ENCODE data around the gene GRAMD1A.

Gene GRAMD1A

DNA sequence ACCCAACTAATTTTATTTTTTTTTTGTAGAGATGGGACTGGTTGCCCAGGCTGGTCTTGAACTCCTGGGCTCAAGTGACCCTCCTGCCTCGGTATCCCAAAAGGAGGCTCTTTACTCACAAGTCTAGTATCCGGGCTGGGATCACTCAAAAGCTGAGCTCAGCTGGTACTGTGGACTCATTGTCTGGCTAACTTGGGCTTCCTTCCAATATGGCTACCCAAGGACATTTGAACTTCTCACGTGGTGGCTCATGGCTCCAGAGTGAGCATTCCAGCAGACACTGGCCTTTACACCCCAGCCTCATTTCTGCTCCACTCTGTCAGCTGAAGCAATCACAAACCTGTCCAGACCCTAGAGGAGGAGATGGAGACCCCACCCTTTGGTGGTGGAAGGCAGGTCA lies 70.3 kb downstream of the GRAMD1A start:
- no peak overlapping the region for H3K4me3 ChIP-seq (ENCODE audit: low read depth, low read length)

DNA sequence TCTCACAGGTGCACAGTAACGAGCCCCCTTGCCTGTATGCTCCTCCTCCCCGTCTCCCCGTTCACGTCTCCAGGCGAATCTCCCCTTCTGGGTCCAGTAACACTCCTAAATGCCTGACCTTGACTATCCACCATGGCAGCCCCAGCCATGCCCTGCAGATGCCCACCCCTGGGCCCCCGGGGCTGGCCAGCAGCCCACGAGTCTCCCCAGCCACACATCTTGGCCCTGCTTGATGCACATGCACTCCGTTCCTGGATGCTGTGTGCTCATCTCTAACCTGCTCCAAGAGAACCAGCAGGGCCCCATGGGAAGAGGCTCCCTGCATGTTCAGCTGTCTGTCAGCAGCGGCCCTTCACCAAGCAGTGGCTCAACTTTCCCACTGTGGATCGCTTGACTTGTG lies 73.4 kb downstream of the GRAMD1A start:
- H3K4me3 ChIP-seq (ENCODE audit: low read depth, low read length) = no peak overlapping the region

DNA sequence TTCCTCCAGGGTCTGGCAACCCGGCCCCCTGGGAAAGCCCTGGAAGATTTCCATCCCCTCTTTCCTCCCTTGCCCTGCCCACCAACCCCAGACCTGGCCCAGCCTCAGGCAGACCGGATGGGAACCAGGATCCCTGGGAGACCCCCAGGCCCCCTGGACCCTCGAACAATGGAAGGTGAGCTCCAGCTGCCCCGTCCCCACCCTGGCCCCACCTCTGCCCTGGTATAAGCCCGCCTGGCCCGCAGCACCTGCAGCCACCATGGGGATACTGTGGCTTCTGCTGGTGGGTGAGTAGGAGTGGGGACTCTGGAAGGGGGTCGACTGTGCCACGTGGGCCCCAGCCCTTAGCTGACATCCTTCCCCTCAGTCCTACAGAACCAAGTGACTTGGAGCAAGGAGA lies 73.8 kb downstream of the GRAMD1A start:
- no peak overlapping the region for H3K4me3 ChIP-seq (ENCODE audit: low read depth, low read length)

DNA sequence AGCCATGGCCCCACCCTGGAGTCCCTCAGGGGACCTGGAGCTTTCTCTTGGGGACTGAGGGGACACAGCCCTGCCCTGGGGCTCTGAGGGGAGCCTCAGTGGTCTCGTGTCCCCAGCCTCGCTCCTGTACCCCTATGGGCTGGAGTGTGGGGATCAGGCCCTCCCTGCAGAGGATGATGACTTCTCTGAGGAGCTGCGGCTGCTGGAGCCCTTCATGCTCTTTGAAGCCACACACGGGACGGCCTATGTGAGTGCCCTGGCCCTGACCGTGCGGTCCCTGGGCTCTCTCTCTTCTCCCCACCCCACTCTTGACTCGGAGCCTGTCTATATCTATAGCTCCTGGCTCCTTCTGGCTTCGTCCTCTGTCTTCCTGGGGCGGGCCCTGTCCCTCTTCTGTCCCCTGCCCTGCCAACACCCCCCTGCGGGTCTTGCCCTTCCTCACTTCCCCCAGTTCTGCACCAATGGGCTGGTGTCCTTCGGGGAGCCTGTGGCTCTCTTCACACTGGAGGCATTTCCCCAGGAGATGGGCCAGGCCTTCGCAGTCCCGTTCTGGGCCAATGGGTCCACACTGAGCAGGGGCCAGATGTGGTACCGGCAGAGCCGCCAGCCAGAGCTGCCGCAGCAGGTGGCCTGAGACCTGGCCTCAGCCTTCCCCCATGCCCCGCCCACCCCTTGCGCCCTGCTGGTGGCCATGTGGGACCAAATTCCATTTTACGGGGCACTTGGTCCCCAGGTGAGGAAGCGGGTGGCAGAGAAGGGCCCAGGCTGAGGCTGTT lies 74.5 kb downstream of the GRAMD1A start:
- H3K4me3 ChIP-seq (ENCODE audit: low read depth, low read length) = no peak overlapping the region

DNA sequence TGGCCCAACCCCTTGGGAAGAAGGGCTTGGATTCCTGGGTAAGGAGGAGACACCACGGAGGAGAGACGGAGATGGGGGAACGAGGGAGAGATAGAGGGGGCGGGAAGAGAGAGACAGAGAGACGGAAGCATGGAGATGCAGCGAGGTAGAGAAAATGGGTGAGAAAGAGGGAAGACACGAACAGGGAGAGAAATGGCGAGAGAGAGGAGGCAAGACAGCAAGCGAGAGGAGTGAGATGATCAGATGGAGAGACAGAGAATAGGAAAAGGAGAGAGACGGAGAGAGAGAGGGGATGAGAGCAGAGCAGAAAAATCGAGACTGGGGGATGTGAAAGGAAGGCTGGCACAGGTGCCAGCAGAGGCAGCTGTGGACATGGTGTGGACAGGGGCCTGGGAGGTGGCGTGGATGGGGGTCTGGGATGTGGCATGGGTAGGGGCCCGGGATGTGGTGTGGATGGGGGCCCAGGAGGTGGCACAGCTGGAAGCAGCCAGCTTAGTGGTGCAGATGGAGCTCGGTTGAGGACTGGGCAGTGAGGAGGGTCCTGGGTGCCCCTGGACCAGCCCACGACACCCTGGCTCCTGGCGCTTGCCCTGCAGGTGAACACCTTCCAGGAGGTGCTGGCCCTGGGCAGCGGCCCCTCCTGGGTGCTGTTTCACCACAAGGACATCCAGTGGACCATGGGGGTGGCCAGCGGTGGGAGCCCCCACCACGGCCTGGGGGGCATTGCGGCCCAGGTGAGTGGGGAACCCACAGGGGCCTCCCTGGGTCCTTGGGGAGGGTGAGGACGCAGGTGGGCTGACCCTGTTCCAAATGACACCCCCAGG lies 75.3 kb downstream of the GRAMD1A start:
- H3K4me3 ChIP-seq (ENCODE audit: low read depth, low read length) = no peak overlapping the region

DNA sequence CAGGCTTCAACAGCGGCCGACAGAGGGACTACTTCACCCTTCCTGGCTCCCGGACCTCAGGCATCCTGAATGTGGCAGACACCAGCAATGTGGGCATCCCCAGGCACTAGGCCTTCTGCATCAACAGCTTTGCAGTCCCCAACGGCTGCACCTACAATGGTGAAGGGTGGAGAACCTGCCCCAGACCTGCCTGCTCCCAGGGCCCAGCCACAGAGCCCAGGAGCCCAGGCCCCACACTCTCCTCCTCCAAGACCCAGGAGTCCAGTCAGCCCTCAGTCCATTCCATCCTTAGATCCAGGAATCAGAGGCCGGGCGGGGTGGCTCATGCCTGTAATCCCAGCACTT lies 75.9 kb downstream of the GRAMD1A start:
- no peak overlapping the region for H3K4me3 ChIP-seq (ENCODE audit: low read depth, low read length)

All from iPS-11a (cell line).